ENCODE measurements around the gene PLAC8L1. TPM values are rescaled to one million over a fixed set of nuclear protein-coding genes. Genes with fewer than 3 reads are reported as not detected.
"Not testable (repeated sequence)": the region's sequence is repeated elsewhere in the genome, so short reads cannot be mapped to it uniquely, and the experiment has no call there.

Gene PLAC8L1
- polyA plus RNA-seq, 1 donor (not counting 4 experiments of a cell fraction or from before 2014, with no cell fraction given) = 0.69 TPM

DNA sequence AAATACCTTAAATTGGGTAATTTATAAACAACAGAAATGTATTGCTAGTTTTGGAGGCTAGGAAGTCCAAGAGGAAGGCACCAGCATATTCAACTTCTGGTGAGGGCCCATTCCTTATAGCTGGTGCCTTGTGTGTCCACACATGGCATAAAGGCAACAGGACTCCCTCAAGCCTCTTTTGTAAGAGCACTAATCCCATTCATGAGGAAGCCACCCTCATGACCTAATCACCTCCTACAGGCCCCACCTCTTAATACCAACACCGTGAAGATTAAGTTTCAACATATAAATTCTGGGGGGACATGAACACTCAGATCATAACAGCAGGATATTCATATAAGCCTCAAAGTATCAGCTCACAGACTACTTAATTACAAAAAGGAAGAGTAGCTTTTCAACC is 4.0 kb upstream of the PLAC8L1 start:
- no peak for FAIRE-seq
- Histone ChIP-seq H3K9me3 (ENCODE audit: control insufficient read depth, low read depth, low read length) (no peaks in the 10 kb centered on the region), H3K4me3 (ENCODE audit: control insufficient read depth in 2 of 3, extremely low read depth in 1 of 3, insufficient read depth in 2 of 3, low read depth in 1 of 3, low read length in 3 of 3) (no peak overlapping the region), H3K4me1 (ENCODE audit: control insufficient read depth, extremely low read depth, insufficient read depth, low read length) (no peaks in the 10 kb centered on the region), H3K9ac (ENCODE audit: control insufficient read depth, extremely low read depth, insufficient read depth, low read length) (no peak overlapping the region), H3K4me2 (ENCODE audit: control insufficient read depth, extremely low read depth, insufficient read depth, low read depth, low read length) (no peak overlapping the region), H3K79me2 (ENCODE audit: control insufficient read depth, insufficient read depth, low read length) (no peaks in the 10 kb centered on the region), H3K27me3 (ENCODE audit: control insufficient read depth, extremely low read depth, insufficient read depth, low read length) (no peaks in the 10 kb centered on the region), H3K9me1 (ENCODE audit: control insufficient read depth, extremely low read depth, insufficient read depth, low read length) (no peaks in the 10 kb centered on the region), H4K20me1 (ENCODE audit: control insufficient read depth, extremely low read depth, insufficient read depth, low read length) (no peaks in the 10 kb centered on the region), H3K27ac (ENCODE audit: control insufficient read depth, insufficient read depth, low read length) (no peak overlapping the region), H3K36me3 (ENCODE audit: control insufficient read depth in 2 of 2, extremely low read depth in 1 of 2, insufficient read depth in 2 of 2, low read length in 2 of 2) (peaks cover 0 to 6% of the 10 kb centered on the region in 2 experiments), H2AFZ (ENCODE audit: control insufficient read depth, low read length) (no peak overlapping the region)
- dilution Hi-C loops (cut with MboI; ENCODE audit: extremely low pct_ligation_motif_present, low sequenced_read_pairs) = no loop called here
- TF ChIP-seq, protein P1, sequence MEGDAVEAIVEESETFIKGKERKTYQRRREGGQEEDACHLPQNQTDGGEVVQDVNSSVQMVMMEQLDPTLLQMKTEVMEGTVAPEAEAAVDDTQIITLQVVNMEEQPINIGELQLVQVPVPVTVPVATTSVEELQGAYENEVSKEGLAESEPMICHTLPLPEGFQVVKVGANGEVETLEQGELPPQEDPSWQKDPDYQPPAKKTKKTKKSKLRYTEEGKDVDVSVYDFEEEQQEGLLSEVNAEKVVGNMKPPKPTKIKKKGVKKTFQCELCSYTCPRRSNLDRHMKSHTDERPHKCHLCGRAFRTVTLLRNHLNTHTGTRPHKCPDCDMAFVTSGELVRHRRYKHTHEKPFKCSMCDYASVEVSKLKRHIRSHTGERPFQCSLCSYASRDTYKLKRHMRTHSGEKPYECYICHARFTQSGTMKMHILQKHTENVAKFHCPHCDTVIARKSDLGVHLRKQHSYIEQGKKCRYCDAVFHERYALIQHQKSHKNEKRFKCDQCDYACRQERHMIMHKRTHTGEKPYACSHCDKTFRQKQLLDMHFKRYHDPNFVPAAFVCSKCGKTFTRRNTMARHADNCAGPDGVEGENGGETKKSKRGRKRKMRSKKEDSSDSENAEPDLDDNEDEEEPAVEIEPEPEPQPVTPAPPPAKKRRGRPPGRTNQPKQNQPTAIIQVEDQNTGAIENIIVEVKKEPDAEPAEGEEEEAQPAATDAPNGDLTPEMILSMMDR (optimal IDR thresholded peaks at IDR 0.05 in 1 of 3, IDR thresholded peaks at IDR 0.05 in 1 of 3, conservative IDR thresholded peaks at IDR 0.05 in 1 of 3; ENCODE audit: extremely low read depth in 1 of 3, insufficient read depth in 2 of 3, low read length in 3 of 3) = no peak
- no peak for TF ChIP-seq EZH2 (IDR thresholded peaks at IDR 0.05; ENCODE audit: low read length)
- no peak for DNase-seq (ENCODE audit: low read depth, low spot score)

DNA sequence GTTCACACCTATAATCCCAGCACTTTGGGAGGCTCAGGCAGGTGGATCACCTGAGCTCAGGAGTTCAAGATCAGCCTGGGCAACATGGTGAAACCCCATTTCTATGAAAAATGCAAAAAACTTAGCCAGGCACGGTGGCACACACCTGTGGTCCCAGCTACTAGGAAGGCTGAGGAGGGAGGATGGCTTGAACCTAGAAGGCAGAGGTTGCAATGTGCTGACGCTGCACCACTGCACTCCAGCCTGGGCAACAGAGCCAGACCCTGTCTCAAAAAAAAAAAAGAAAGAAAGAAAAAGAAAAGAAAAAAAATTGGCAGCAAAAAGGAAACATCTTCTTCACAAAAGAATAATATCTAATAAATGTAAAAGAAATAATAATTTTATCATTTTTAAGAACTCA is 3.5 kb upstream of the PLAC8L1 start:
- H2AFZ ChIP-seq (ENCODE audit: control insufficient read depth, low read length); dilution Hi-C loops (cut with MboI; ENCODE audit: extremely low pct_ligation_motif_present, low sequenced_read_pairs); H3K9me3 ChIP-seq (ENCODE audit: control insufficient read depth, low read depth, low read length); H3K9me1 ChIP-seq (ENCODE audit: control insufficient read depth, extremely low read depth, insufficient read depth, low read length); H3K36me3 ChIP-seq (ENCODE audit: control insufficient read depth in 2 of 2, extremely low read depth in 1 of 2, insufficient read depth in 2 of 2, low read length in 2 of 2); DNase-seq (ENCODE audit: low read depth, low spot score); FAIRE-seq; H3K27ac ChIP-seq (ENCODE audit: control insufficient read depth, insufficient read depth, low read length); H3K4me1 ChIP-seq (ENCODE audit: control insufficient read depth, extremely low read depth, insufficient read depth, low read length); H3K79me2 ChIP-seq (ENCODE audit: control insufficient read depth, insufficient read depth, low read length); H3K4me3 ChIP-seq (ENCODE audit: control insufficient read depth in 2 of 3, extremely low read depth in 1 of 3, insufficient read depth in 2 of 3, low read depth in 1 of 3, low read length in 3 of 3); H3K9ac ChIP-seq (ENCODE audit: control insufficient read depth, extremely low read depth, insufficient read depth, low read length); H3K27me3 ChIP-seq (ENCODE audit: control insufficient read depth, extremely low read depth, insufficient read depth, low read length); H4K20me1 ChIP-seq (ENCODE audit: control insufficient read depth, extremely low read depth, insufficient read depth, low read length); H3K4me2 ChIP-seq (ENCODE audit: control insufficient read depth, extremely low read depth, insufficient read depth, low read depth, low read length): not testable (repeated sequence)

DNA sequence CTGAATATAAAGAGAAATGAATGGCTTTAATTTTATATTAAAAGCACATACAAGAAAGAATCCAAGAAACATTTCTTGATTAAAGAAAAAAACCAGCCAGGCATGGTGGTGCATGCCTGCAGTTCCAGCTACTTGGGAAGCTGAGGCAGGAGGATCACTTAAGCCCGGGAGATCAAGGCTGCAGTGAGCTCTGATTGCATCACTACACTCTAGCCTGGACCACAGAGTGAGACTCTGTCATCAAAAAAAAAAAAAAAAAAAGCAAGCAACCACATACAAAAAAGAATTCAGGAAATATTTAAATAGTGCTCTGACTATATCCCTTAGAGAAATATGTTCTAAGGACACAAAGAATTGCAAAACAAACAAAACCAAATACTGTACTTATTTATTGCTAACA is 2.5 kb upstream of the PLAC8L1 start:
- no peak overlapping the region for H3K4me3 ChIP-seq (ENCODE audit: control insufficient read depth in 2 of 3, extremely low read depth in 1 of 3, insufficient read depth in 2 of 3, low read depth in 1 of 3, low read length in 3 of 3)
- dilution Hi-C loops (cut with MboI; ENCODE audit: extremely low pct_ligation_motif_present, low sequenced_read_pairs) = no loop called here
- peaks cover 0 to 6% of the 10 kb centered on the region in 2 experiments for H3K36me3 ChIP-seq (ENCODE audit: control insufficient read depth in 2 of 2, extremely low read depth in 1 of 2, insufficient read depth in 2 of 2, low read length in 2 of 2)

More for the DNA sequence above, 2.5 kb upstream of the PLAC8L1 start:
- Histone ChIP-seq H3K9me3 (ENCODE audit: control insufficient read depth, low read depth, low read length) (no peaks in the 10 kb centered on the region), H3K4me1 (ENCODE audit: control insufficient read depth, extremely low read depth, insufficient read depth, low read length) (peaks cover 9% of the 10 kb centered on the region), H3K9ac (ENCODE audit: control insufficient read depth, extremely low read depth, insufficient read depth, low read length) (no peak overlapping the region), H4K20me1 (ENCODE audit: control insufficient read depth, extremely low read depth, insufficient read depth, low read length) (no peaks in the 10 kb centered on the region), H3K27ac (ENCODE audit: control insufficient read depth, insufficient read depth, low read length) (no peak overlapping the region), H3K27me3 (ENCODE audit: control insufficient read depth, extremely low read depth, insufficient read depth, low read length) (no peaks in the 10 kb centered on the region), H3K79me2 (ENCODE audit: control insufficient read depth, insufficient read depth, low read length) (no peaks in the 10 kb centered on the region), H3K9me1 (ENCODE audit: control insufficient read depth, extremely low read depth, insufficient read depth, low read length) (no peaks in the 10 kb centered on the region), H2AFZ (ENCODE audit: control insufficient read depth, low read length) (no peak overlapping the region), H3K4me2 (ENCODE audit: control insufficient read depth, extremely low read depth, insufficient read depth, low read depth, low read length) (no peak overlapping the region)
- FAIRE-seq = no peak
- TF ChIP-seq, protein P1 (optimal IDR thresholded peaks at IDR 0.05 in 1 of 3, IDR thresholded peaks at IDR 0.05 in 1 of 3, conservative IDR thresholded peaks at IDR 0.05 in 1 of 3; ENCODE audit: extremely low read depth in 1 of 3, insufficient read depth in 2 of 3, low read length in 3 of 3) = no peak
- no peak for TF ChIP-seq EZH2 (IDR thresholded peaks at IDR 0.05; ENCODE audit: low read length)
- DNase-seq (ENCODE audit: low read depth, low spot score) = no peak
